Activated naive CD4-positive, alpha-beta T cell treated with anti-CD3 and anti-CD28 coated beads, Interleukin-2, amount 50 U/mL, for 72 hours (primary cell): Measurements from ENCODE around the gene SPTBN4. TPM values are rescaled to one million over a fixed set of nuclear protein-coding genes. Genes with fewer than 3 reads are reported as not detected.
"Not testable (repeated sequence)": the region's sequence is repeated elsewhere in the genome, so short reads cannot be mapped to it uniquely, and the experiment has no call there.

Experiments used
- ATAC-seq, 2 donors: fragments of 150-1000 bp; cut with Tn5 transposase; 2 replicates each; pipeline ENCODE4 v1.10.0; 2021; ENCODE audit warnings: mild to moderate bottlenecking in 2 of 2, moderate library complexity in 2 of 2
- DNase-seq, 2 donors: peaks; one replicate each; pipeline ENCODE4 v3.0.0; 2021 to 2022; ENCODE audit warnings: low spot score in 2 of 2
- H3K27ac Mint-ChIP-seq, 2 donors: one replicate each; pipeline ENCODE4 v1.8.0; 2022; ENCODE audit warnings: mild to moderate bottlenecking in 2 of 2, mixed read lengths in 2 of 2
- H3K36me3 Mint-ChIP-seq, 2 donors: one replicate each; pipeline ENCODE4 v1.8.0; 2022; ENCODE audit warnings: mixed read lengths in 2 of 2
- H3K9me3 Mint-ChIP-seq, 2 donors: one replicate each; pipeline ENCODE4 v1.8.0; 2022; ENCODE audit warnings: mixed read lengths in 2 of 2
- total RNA-seq, 2 donors: library from RNA; stranded (reverse); gene quantifications; one replicate each; pipeline ENCODE4 v1.2.3, GENCODE V29; 2022

The SPTBN4 gene
- total RNA-seq = 1 to 10 TPM; 3.7 to 4.2 TPM

DNA sequence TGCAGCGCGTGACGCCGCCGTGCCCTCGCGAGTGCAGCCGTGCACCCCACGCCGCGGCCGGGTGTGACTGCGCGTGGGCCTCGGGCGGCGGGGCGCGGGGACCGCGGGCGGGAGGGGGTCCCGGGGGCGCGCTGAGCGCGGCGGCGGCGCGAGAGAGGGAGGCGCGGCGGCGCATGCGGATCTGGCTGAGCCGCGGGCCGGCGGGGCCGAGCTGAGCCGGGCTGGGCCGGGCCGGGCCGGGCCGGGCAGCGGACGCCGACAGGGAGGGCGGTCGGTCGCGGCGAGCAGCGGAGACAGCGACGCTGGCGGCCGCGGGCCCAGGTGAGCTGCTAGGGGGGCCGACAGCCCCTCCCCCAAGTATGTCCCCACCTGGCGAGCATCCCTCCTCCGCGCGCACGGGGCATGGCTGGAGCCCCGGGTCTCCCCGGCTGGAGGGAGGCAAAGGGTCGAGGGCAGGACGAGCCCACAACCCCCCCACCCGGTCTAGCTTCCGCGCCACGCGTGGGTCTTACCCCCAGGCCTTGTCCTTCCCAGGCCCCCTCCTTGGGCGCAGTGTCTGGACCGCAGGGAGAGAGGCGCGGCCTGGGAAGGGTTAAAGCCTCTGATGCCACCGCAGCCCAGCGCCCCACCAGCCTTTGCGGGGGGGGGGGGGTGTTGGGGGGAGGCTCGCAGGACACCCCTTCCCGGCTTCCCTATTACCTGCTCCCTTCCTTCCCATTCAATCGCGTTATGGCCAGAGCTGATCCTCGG, at the start of gene SPTBN4:
Gene SPTBN4 (plus strand): TSS at position 17 of the 750 bp plus-strand sequence. CDS start 5,621 bp downstream, outside the sequence.
- no peaks in the 10 kb centered on the region for H3K9me3 Mint-ChIP-seq
- H3K27ac Mint-ChIP-seq = peak within 1 kb of the TSS; percentile 87 to 90
- ATAC-seq = no peak
- peaks cover 7 to 8% of the 10 kb centered on the region in 2 donors for H3K36me3 Mint-ChIP-seq
- DNase-seq = peak; percentile 21 to 57

GRCh38 chr19:40417643-40417981, 49.2 kb upstream of the SPTBN4 start:
- Mint-ChIP-seq H3K9me3 (no peaks in the 10 kb centered on the region), H3K36me3 (peaks cover 5% of the 10 kb centered on the region in 2 donors), H3K27ac (peak overlapping the region in 1 of 2 donors; percentile 93)
- DNase-seq = no peak
- ATAC-seq = no peak

GRCh38 chr19:40418040-40418439, 48.8 kb upstream of the SPTBN4 start:
- Mint-ChIP-seq H3K9me3 (no peaks in the 10 kb centered on the region), H3K27ac (peak overlapping the region in 1 of 2 donors; percentile 93), H3K36me3 (peaks cover 5 to 9% of the 10 kb centered on the region in 2 donors)
- DNase-seq (no peak), ATAC-seq (no peak)

GRCh38 chr19:40419066-40419612, 47.7 kb upstream of the SPTBN4 start:
- H3K27ac Mint-ChIP-seq = peak overlapping the region; percentile 50 to 93
- ATAC-seq (no peak), DNase-seq (no peak)
- no peaks in the 10 kb centered on the region for H3K9me3 Mint-ChIP-seq
- H3K36me3 Mint-ChIP-seq = peaks cover 5 to 10% of the 10 kb centered on the region in 2 donors

DNA sequence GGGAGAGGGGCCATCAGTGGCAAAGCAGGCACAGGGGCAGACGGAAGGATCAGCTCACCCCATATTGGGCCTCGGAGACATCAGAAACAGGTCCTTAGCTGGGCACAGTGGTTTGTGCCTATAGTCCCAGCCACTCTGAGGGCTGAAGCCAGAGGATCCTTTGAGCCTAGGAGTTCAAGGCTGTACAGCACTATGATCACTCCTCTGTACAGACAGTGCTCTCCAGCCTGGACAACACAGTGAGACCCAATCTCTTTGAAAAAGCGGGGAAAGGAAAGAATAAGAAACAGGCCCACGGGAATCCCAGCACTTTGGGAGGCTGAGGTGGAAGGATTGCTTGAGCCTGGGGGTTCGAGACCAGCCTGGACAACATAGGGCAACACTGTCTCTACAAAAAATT, 47.0 kb upstream of the SPTBN4 start:
- DNase-seq (no peak), ATAC-seq (no peak)
- H3K9me3 Mint-ChIP-seq = no peaks in the 10 kb centered on the region
- peaks cover 11 to 17% of the 10 kb centered on the region in 2 donors for H3K36me3 Mint-ChIP-seq
- peak overlapping the region in 1 of 2 donors; percentile 93 for H3K27ac Mint-ChIP-seq

GRCh38 chr19:40420451-40420765, 46.4 kb upstream of the SPTBN4 start:
- peaks cover 14 to 20% of the 10 kb centered on the region in 2 donors for H3K36me3 Mint-ChIP-seq
- no peaks in the 10 kb centered on the region for H3K9me3 Mint-ChIP-seq
- no peak for DNase-seq
- peak overlapping the region; percentile 63 to 93 for H3K27ac Mint-ChIP-seq
- ATAC-seq = no peak

DNA sequence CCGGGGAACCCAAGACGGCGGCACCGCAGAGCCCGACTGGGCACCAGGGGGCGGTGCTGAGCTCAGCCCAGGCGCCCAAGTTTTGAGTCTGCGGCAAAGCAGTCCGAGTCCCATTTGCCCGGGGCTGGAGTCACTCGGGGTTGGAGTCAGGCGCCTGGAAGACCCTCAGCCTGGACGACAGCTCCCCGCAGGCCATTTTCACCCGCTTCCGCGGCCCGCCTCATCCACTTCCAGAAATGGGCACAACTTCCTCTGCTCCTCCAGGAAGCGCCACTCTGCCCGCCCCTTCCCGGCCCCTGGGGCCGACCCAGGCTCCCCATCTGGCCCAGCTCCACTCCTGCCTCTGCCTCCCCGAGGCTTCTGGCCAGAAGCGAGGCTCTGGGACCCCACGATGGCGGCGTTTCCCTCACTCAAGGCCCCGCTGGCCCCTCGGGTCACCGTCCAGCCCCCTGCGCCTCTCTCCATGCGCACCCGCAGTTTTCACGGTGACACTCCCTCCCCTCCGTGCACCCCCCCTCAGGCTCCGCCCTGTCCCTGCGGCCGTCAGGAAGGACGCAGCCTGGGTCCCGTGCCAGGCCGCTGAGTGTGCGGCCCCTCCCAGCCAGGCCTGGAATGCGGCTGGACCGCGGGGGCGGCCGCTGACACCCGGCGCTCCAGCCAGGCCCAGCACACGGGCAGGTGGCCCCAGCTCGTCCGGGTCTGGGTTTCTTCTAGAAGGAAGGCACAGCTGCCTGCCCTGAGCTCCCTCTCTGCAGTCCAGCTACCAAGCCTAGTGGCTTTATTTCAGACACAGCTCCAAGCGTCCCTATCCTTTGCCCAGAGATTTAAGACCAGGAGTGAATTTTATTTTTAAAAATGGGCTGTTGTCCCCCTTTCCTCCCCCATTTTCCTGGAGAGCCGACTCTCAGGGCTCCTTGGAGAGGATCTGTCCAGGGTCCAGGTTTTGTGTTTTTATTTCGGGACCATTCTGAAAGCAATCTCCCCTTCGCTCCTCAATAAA, 45.7 kb upstream of the SPTBN4 start:
- ATAC-seq (peak; percentile 46 to 64), DNase-seq (peak; percentile 85 to 91)
- H3K27ac Mint-ChIP-seq = peak overlapping the region; percentile 93 to 97
- peaks cover 14 to 20% of the 10 kb centered on the region in 2 donors for H3K36me3 Mint-ChIP-seq
- no peaks in the 10 kb centered on the region for H3K9me3 Mint-ChIP-seq

DNA sequence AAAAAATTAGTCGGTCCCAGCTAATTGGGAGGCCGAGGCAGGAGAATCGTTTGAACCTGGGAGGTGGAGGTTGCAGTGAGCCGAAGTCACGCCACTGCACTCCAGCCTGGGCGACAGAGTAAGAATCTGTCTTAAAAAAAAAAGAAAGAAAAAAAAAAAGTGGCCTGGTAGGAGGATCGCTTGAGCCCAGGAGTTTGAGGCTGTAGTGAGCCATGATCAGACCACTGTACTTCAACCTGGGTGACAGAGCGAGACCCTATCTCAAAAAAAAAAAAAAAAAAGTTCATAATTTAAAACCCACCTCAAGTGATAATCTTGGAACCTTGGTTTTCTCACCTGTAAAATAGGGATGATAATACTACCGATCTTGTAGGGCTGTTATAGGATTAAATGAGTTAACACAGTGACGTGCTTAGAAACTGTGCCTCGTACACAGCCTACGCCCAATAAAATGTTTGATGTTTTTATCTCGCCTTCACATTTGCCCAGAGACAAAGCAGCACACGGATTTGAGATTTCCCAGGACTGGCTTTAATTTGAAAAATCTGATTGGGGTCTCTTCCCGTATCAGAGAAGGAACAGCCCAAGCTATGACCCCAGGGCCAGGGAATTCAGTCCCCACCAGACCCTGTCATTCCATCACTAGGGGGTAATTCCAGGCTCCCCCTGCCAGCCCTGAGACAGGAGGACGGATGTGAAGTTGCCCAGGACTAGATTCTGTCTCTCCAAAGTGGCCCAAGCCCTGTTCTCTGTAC, 44.6 kb upstream of the SPTBN4 start:
- ATAC-seq (no peak), DNase-seq (no peak)
- Mint-ChIP-seq H3K27ac (peak overlapping the region; percentile 93 to 97), H3K36me3 (peaks cover 14 to 20% of the 10 kb centered on the region in 2 donors), H3K9me3 (no peaks in the 10 kb centered on the region)

GRCh38 chr19:40422748-40423566, 43.8 kb upstream of the SPTBN4 start:
- peak in 1 of 2 donors; percentile 60 for DNase-seq
- no peak for ATAC-seq

GRCh38 chr19:40423938-40424337, 42.9 kb upstream of the SPTBN4 start:
- Mint-ChIP-seq H3K27ac (peak overlapping the region; percentile 73 to 95), H3K9me3 (no peaks in the 10 kb centered on the region), H3K36me3 (peaks cover 14 to 20% of the 10 kb centered on the region in 2 donors)
- DNase-seq = no peak
- no peak for ATAC-seq

More at GRCh38 chr19:40422748-40423566, 43.8 kb upstream of the SPTBN4 start:
- H3K9me3 Mint-ChIP-seq = no peaks in the 10 kb centered on the region
- H3K36me3 Mint-ChIP-seq = peaks cover 14 to 20% of the 10 kb centered on the region in 2 donors
- H3K27ac Mint-ChIP-seq = peak overlapping the region; percentile 93 to 97

DNA sequence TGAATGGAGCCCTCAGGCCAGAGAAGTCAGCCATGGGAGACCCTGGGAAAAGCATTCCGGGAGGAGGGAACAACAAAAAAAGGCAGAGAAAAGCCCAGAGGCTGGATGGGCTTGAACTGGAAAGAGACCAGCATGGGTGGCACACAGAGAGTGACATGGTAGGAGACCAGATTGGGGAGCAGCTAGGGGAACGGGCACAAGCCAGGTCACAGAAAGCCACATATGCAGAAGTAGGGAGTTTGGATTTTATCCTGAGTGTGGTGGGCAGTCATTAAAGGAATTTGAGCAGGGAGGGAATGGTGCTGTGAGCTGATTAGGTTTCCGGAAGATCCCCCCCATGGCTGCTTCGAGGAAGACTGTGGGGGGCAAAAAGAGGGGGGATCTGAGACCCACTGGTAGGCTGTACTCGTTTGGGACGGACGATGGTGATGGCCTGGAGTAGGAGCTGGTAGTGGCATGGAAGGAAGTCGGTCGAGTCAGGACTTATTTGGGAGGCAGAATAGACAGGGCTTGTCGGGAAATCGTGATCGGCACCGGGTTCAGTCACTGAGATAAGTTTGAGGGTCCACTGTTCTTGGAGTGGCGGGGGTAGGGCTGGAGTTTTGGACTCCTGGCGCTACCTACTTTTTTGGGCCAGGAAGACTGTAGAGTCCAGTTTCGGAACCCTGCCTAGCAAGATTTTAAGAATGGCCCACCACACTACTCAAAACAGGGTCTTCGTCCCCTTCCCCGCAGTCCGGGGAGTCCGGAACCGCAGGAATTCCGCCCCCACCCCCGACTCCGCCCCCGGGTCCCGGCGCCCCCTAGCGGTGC, 42.0 kb upstream of the SPTBN4 start:
- DNase-seq = peak in 1 of 2 donors; percentile 15
- no peaks in the 10 kb centered on the region for H3K9me3 Mint-ChIP-seq
- H3K27ac Mint-ChIP-seq = peak overlapping the region; percentile 95
- no peak for ATAC-seq
- H3K36me3 Mint-ChIP-seq = peaks cover 14 to 20% of the 10 kb centered on the region in 2 donors

GRCh38 chr19:40425450-40426287, 41.1 kb upstream of the SPTBN4 start, which contains the start of gene SERTAD1:
TSS of gene SERTAD1 (minus strand) at chr19:40425992. CDS start at chr19:40423546, 2,446 bp downstream.
- Mint-ChIP-seq H3K36me3 (peaks cover 14 to 20% of the 10 kb centered on the region in 2 donors), H3K9me3 (no peaks in the 10 kb centered on the region), H3K27ac (peak within 1 kb of the TSS; percentile 95 to 97)
- ATAC-seq = peak; percentile 80 to 84
- DNase-seq = peak; percentile 100

DNA sequence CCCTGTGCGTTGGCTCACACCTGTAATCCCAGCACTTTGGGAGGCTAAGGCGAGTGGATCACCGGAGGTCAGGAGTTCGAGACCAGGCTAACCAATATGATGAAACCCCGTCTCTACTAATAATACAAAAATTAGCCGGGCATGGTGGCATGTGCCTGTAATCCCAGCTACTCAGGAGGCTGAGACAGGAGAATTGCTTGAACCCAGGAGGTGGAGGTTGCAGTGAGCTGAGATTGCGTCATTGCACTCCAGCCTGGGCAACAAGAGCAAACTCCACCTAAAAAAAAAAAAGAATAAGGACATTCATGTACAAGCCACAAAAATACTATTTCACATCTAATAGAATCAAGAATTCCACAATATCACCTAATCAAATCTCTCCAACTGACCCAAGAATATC, 38.6 kb upstream of the SPTBN4 start:
- not testable (repeated sequence) for H3K9me3 Mint-ChIP-seq, DNase-seq, ATAC-seq, H3K27ac Mint-ChIP-seq
- peaks cover 9 to 12% of the 10 kb centered on the region in 2 donors for H3K36me3 Mint-ChIP-seq

GRCh38 chr19:40430242-40430641, 36.6 kb upstream of the SPTBN4 start:
- H3K36me3 Mint-ChIP-seq, H3K9me3 Mint-ChIP-seq, H3K27ac Mint-ChIP-seq, DNase-seq, ATAC-seq: not testable (repeated sequence)
